ENCODE measurements around the gene SF3A1. TPM values are rescaled to one million over a fixed set of nuclear protein-coding genes. Genes with fewer than 3 reads are reported as not detected.
A peak's percentile ranks its signal among the peaks of the same experiment; 100 is the strongest.

SF3A1 gene
- total RNA-seq, 2 donors from 2014 or later: 151 to 194 TPM

- intact Hi-C loops (cut with DNase I): no loop called here
- no peak for TF ChIP-seq CTCF (IDR thresholded peaks at IDR 0.05)
- peak overlapping the region; percentile 55 to 60 for H3K9ac ChIP-seq (ENCODE audit: low read depth in 2 of 2, low read length in 2 of 2)
- no peak for DNase-seq
- peaks cover 13% of the 10 kb centered on the region for H3K4me1 ChIP-seq
- H3K27me3 ChIP-seq: no peaks in the 10 kb centered on the region
- peak overlapping the region; percentile 91 for H3K4me3 ChIP-seq
- H3K9me3 ChIP-seq: no peaks in the 10 kb centered on the region
- peaks cover 7% of the 10 kb centered on the region for H3K36me3 ChIP-seq
- H3K27ac ChIP-seq: peak overlapping the region; percentile 58
These were observed 66.2 kb downstream of the SF3A1 start for GRCh38 chr22:30290342-30291057.

GRCh38 chr22:30289980-30290313, 66.7 kb downstream of the SF3A1 start:
- DNase-seq: no peak
- intact Hi-C loops (cut with DNase I): loop anchor here (2.0 kb wide), 1 partner anchor 67 kb away; the partner anchor contains the start of genes CCDC157 and SF3A1
- Histone ChIP-seq H3K4me1 (peaks cover 13% of the 10 kb centered on the region), H3K9ac (ENCODE audit: low read depth in 2 of 2, low read length in 2 of 2) (peak overlapping the region; percentile 55 to 60), H3K4me3 (peak overlapping the region; percentile 91), H3K36me3 (peaks cover 7% of the 10 kb centered on the region), H3K27me3 (no peaks in the 10 kb centered on the region), H3K9me3 (no peaks in the 10 kb centered on the region), H3K27ac (peak overlapping the region; percentile 58)
- no peak for TF ChIP-seq CTCF (IDR thresholded peaks at IDR 0.05)

GRCh38 chr22:30289141-30289979, 67.3 kb downstream of the SF3A1 start, which contains the start of gene CASTOR1:
Gene CASTOR1, minus strand, starts transcription at chr22:30289505. Its CDS starts 8 bp downstream, at chr22:30289497.
- H3K4me1 ChIP-seq: peaks cover 13% of the 10 kb centered on the region
- no peak for TF ChIP-seq CTCF (IDR thresholded peaks at IDR 0.05)
- peak; percentile 99 for DNase-seq
- intact Hi-C loops (cut with DNase I): loop anchor here (2.0 kb wide), 1 partner anchor 67 kb away; the partner anchor contains the start of genes CCDC157 and SF3A1
- H3K9me3 ChIP-seq: no peaks in the 10 kb centered on the region
- peaks cover 7% of the 10 kb centered on the region for H3K36me3 ChIP-seq
- peak within 1 kb of the TSS; percentile 58 for H3K27ac ChIP-seq
- H3K9ac ChIP-seq (ENCODE audit: low read depth in 2 of 2, low read length in 2 of 2): peak within 1 kb of the TSS; percentile 77 to 90
- no peaks in the 10 kb centered on the region for H3K27me3 ChIP-seq
- peak within 1 kb of the TSS; percentile 91 for H3K4me3 ChIP-seq

- H3K9ac ChIP-seq (ENCODE audit: low read depth in 2 of 2, low read length in 2 of 2): peak overlapping the region; percentile 77 to 90
- intact Hi-C loops (cut with DNase I): loop anchor here (2.0 kb wide), 1 partner anchor 68 kb away; the partner anchor contains the start of genes CCDC157 and SF3A1
- TF ChIP-seq CTCF (IDR thresholded peaks at IDR 0.05): no peak
- H3K36me3 ChIP-seq: peaks cover 4% of the 10 kb centered on the region
- peak overlapping the region; percentile 91 for H3K4me3 ChIP-seq
- peak overlapping the region; percentile 58 for H3K27ac ChIP-seq
- H3K27me3 ChIP-seq: no peaks in the 10 kb centered on the region
- DNase-seq: no peak
- peaks cover 13% of the 10 kb centered on the region for H3K4me1 ChIP-seq
- H3K9me3 ChIP-seq: no peaks in the 10 kb centered on the region
These were observed 68.1 kb downstream of the SF3A1 start for GRCh38 chr22:30288419-30289140.
